A549 (cell line): ENCODE results near the gene AKAP6. TPM values are rescaled to one million over a fixed set of nuclear protein-coding genes. Genes with fewer than 3 reads are reported as not detected.
A peak's percentile ranks its signal among the peaks of the same experiment; 100 is the strongest.

Experiments used
- ATAC-seq, 2 experiments: fragments of 200-7000 bp in 1 of 2; fragments of >200 bp in 1 of 2; cut with Nextera tagmentation in 1 of 2; cut with Tn5 transposase in 1 of 2; 3 replicates each; pipeline versions ENCODE4 v1.8.0 to v1.9.1; 2018 to 2020; ENCODE audit warnings: mild to moderate bottlenecking in 1 of 2, moderate library complexity in 1 of 2
- CTCF ChIA-PET: fragments of 300-600 bp; sonication (Branson Sonifier 250); formaldehyde crosslinking; extraction: SDS; loops from one replicate; lab custom pipeline; 2021; ENCODE audit warnings: antibody characterized with exemption, inconsistent platforms; lab: Yijun Ruan, JAX
- POLR2A ChIA-PET: fragments of 350-600 bp; formaldehyde crosslinking; extraction: SDS; loops from one replicate; lab custom pipeline; 2021; ENCODE audit warnings: antibody characterized with exemption, inconsistent platforms; lab: Yijun Ruan, JAX
- DNase-seq, 2 experiments: peaks; one replicate each; pipeline versions ENCODE4 v3.0.0 to v3.0.0-alpha.2; 2011 to 2016; ENCODE audit warnings: low read depth in 1 of 2, low spot score in 1 of 2
- FAIRE-seq: peaks from 2 replicates; lab custom pipeline; 2011; peaks lifted over from hg19 to GRCh38; lab: Jason Lieb, UNC
- H3K27ac ChIP-seq, 2 experiments: fragments of >200 bp; sonication (Bioruptor Twin); formaldehyde crosslinking; 3 replicates each; pipeline ENCODE4 v1.5.1; 2016 to 2017
- H3K4me1 ChIP-seq: fragments of >200 bp; sonication (Bioruptor Twin); formaldehyde crosslinking; 3 replicates; pipeline ENCODE4 v1.6.1; 2016
- H3K4me2 ChIP-seq: fragments of >200 bp; sonication (Bioruptor Twin); formaldehyde crosslinking; 3 replicates; pipeline ENCODE4 v1.6.1; 2016
- H3K4me3 ChIP-seq: fragments of >200 bp; sonication (Bioruptor Twin); formaldehyde crosslinking; 3 replicates; pipeline ENCODE4 v1.5.1; 2016
- H3K9me3 ChIP-seq: fragments of >200 bp; sonication (Bioruptor Twin); formaldehyde crosslinking; 3 replicates; pipeline ENCODE4 v1.6.1; 2016
- ATOH8 ChIP-seq: fragments of 250-450 bp; sonication (Bioruptor Pico); IDR thresholded peaks from 2 replicates; pipeline ENCODE4 v1.5.0; 2020; ENCODE audit warnings: low read depth, mild to moderate bottlenecking, moderate library complexity
- BCL3 ChIP-seq: fragments of >200 bp; sonication (Bioruptor Twin); formaldehyde crosslinking; IDR thresholded peaks from 3 replicates; pipeline ENCODE4 v1.6.1; 2016
- BHLHE40 ChIP-seq: IDR thresholded peaks from 2 replicates; pipeline ENCODE4 v1.6.1; 2012; ENCODE audit warnings: low read depth, low read length, inconsistent platforms
- CBX8 ChIP-seq: fragments of 200-600 bp; sonication (generic); IDR thresholded peaks from 2 replicates; pipeline ENCODE4 v1.6.1; 2016
- CEBPB ChIP-seq, 2 experiments: fragments of >200 bp in 1 of 2; sonication (Bioruptor Twin) in 1 of 2; formaldehyde crosslinking in 1 of 2; IDR thresholded peaks; 2 replicates each; pipeline ENCODE4 v1.6.1; 2012 to 2016
- EHF ChIP-seq: fragments of 250-450 bp; sonication (Bioruptor Pico); IDR thresholded peaks from 2 replicates; pipeline ENCODE4 v1.5.0; 2020; ENCODE audit warnings: mild to moderate bottlenecking
- EP300 ChIP-seq, 2 experiments: fragments of >200 bp; sonication (Bioruptor Twin); formaldehyde crosslinking; IDR thresholded peaks; 2 replicates in 1 of 2; 3 replicates in 1 of 2; pipeline ENCODE4 v1.6.1; 2016 to 2017
- FOSB ChIP-seq: fragments of 250-450 bp; sonication (Bioruptor Pico); IDR thresholded peaks from 2 replicates; pipeline ENCODE4 v1.5.0; 2020; ENCODE audit warnings: mild to moderate bottlenecking, moderate library complexity
- FOXS1 ChIP-seq: fragments of 250-450 bp; sonication (Bioruptor Pico); IDR thresholded peaks from 2 replicates; pipeline ENCODE4 v1.5.0; 2020; ENCODE audit warnings: mild to moderate bottlenecking, moderate library complexity
- GATA3 ChIP-seq: IDR thresholded peaks from 2 replicates; pipeline ENCODE4 v1.6.1; 2012; ENCODE audit warnings: borderline replicate concordance
- HDAC2 ChIP-seq: fragments of 200-600 bp; sonication (generic); IDR thresholded peaks from 2 replicates; pipeline ENCODE4 v1.6.1; 2016
- HOXA7 ChIP-seq: fragments of 250-450 bp; sonication (Bioruptor Pico); IDR thresholded peaks from 2 replicates; pipeline ENCODE4 v1.5.0; 2020; ENCODE audit warnings: mild to moderate bottlenecking, moderate library complexity
- JUN ChIP-seq, 2 experiments: fragments of >200 bp; sonication (Bioruptor Twin); formaldehyde crosslinking; IDR thresholded peaks; 2 replicates in 1 of 2; 3 replicates in 1 of 2; pipeline ENCODE4 v1.6.1; 2016 to 2017
- MAFK ChIP-seq: fragments of 450-650 bp; IDR thresholded peaks from 2 replicates; pipeline ENCODE4 v1.6.1; 2014; ENCODE audit not compliant: partially characterized antibody
- MAZ ChIP-seq: fragments of 150-350 bp; IDR thresholded peaks from 2 replicates; pipeline ENCODE4 v1.6.1; 2014; ENCODE audit warnings: antibody characterized with exemption, low read depth, low read length, borderline replicate concordance
- MYC ChIP-seq: IDR thresholded peaks from 2 replicates; pipeline ENCODE4 v1.6.1; 2012; ENCODE audit warnings: mild to moderate bottlenecking, inconsistent platforms, low read length, improper control_type of control experiment, borderline replicate concordance
- NR3C1 ChIP-seq: fragments of >200 bp; sonication (Bioruptor Twin); formaldehyde crosslinking; IDR thresholded peaks from 3 replicates; pipeline ENCODE4 v1.6.1; 2017
- POLR2A ChIP-seq: IDR thresholded peaks from 2 replicates; pipeline ENCODE4 v1.6.1; 2012; ENCODE audit warnings: mild to moderate bottlenecking, low read length
- POLR2AphosphoS2 ChIP-seq: conservative IDR thresholded peaks from 2 replicates; pipeline ENCODE4 v1.6.1; 2012; ENCODE audit warnings: low read length, improper control_type of control experiment, inconsistent platforms
- RARB ChIP-seq: fragments of 250-450 bp; sonication (Bioruptor Pico); IDR thresholded peaks from 2 replicates; pipeline ENCODE4 v1.8.0; 2021; ENCODE audit warnings: mild to moderate bottlenecking, moderate library complexity
- RCOR1 ChIP-seq: fragments of 150-350 bp; IDR thresholded peaks from 2 replicates; pipeline ENCODE4 v1.6.1; 2014; ENCODE audit warnings: antibody characterized with exemption, low read length, low read depth
- RFX5 ChIP-seq: fragments of 450-650 bp; IDR thresholded peaks from 2 replicates; pipeline ENCODE4 v1.7.1; 2014; ENCODE audit warnings: antibody characterized with exemption, mild to moderate bottlenecking, moderate library complexity
- SMC3 ChIP-seq: fragments of >200 bp; sonication (Bioruptor Twin); formaldehyde crosslinking; IDR thresholded peaks from 3 replicates; pipeline ENCODE4 v1.6.1; 2018; ENCODE audit warnings: inconsistent platforms
- ZC3H11A ChIP-seq: fragments of 450-650 bp; IDR thresholded peaks from 2 replicates; pipeline ENCODE4 v1.6.1; 2014; ENCODE audit warnings: antibody characterized with exemption, mild to moderate bottlenecking
- ZFP36 ChIP-seq: fragments of 450-650 bp; IDR thresholded peaks from 2 replicates; pipeline ENCODE4 v1.6.1; 2014; ENCODE audit warnings: borderline replicate concordance; ENCODE audit not compliant: partially characterized antibody
- WGBS: methylation state at CpG from one replicate; pipeline ENCODE4 v1.1.6; 2017; ENCODE audit errors: missing lambda C conversion rate; 5-methylcytosine and 5-hydroxymethylcytosine counted together
- polyA plus RNA-seq, 4 experiments: library from polyadenylated mRNA; depleted of rRNA in 3 of 4; stranded (reverse); fragments of >200 nt; fragmentation: RNase III in 1 of 4; extraction: RNeasy Plus Mini Kit Qiagen cat#74134 plus additional on column Dnase treatment in 1 of 4; gene quantifications; 2 replicates in 3 of 4; 3 replicates in 1 of 4; pipeline ENCODE4 v1.2.3, GENCODE V29; 2011 to 2017

AKAP6 gene
- polyA plus RNA-seq, 2 of the 4 experiments (the other 2 are of a cell fraction), result 0.27 to 1.9 TPM

- Histone ChIP-seq H3K9me3 (no peaks in the 10 kb centered on the region), H3K4me3 (no peak overlapping the region), H3K27ac (no peak overlapping the region), H3K4me2 (no peak overlapping the region), H3K4me1 (no peaks in the 10 kb centered on the region)
- no peak for FAIRE-seq
- 63% methylated on average over 3 of the region's 3 CpGs for WGBS
- ATAC-seq, result no peak
- CTCF ChIA-PET, result no interaction called here
- DNase-seq, result no peak
- POLR2A ChIA-PET, result no interaction called here
- TF ChIP-seq SMC3 (no peak), CEBPB (IDR thresholded peaks at IDR 0.05) (no peak), RCOR1 (no peak), ZC3H11A (no peak), RARB (CRISPR knock-in tag) (no peak), HOXA7 (CRISPR knock-in tag) (no peak), CBX8 (no peak), EHF (no peak), JUN (IDR thresholded peaks at IDR 0.05) (no peak)
These were observed 506.8 kb downstream of the AKAP6 start for GRCh38 chr14:32835924-32836323.

GRCh38 chr14:32841698-32842097 is 512.6 kb downstream of the AKAP6 start:
- ChIA-PET CTCF (no interaction called here), POLR2A (no interaction called here)
- ATAC-seq (no peak), DNase-seq (no peak), FAIRE-seq (no peak)
- H3K4me2 ChIP-seq, result no peak overlapping the region
- H3K4me3 ChIP-seq, result no peak overlapping the region
- no peaks in the 10 kb centered on the region for H3K4me1 ChIP-seq
- H3K9me3 ChIP-seq, result no peaks in the 10 kb centered on the region
- no peak overlapping the region for H3K27ac ChIP-seq
- TF ChIP-seq FOXS1 (no peak), EP300 (IDR thresholded peaks at IDR 0.05) (no peak), RFX5 (no peak), MAZ (no peak), ATOH8 (CRISPR knock-in tag) (no peak), MAFK (no peak), BCL3 (no peak), POLR2A (no peak), GATA3 (no peak)

- ChIA-PET CTCF (no interaction called here), POLR2A (no interaction called here)
- no peak overlapping the region for H3K27ac ChIP-seq
- TF ChIP-seq BHLHE40 (no peak), MYC (no peak), POLR2AphosphoS2 (no peak), CEBPB (IDR thresholded peaks at IDR 0.05) (no peak), ATOH8 (CRISPR knock-in tag) (no peak), MAFK (no peak), JUN (IDR thresholded peaks at IDR 0.05) (no peak)
- H3K4me1 ChIP-seq, result no peaks in the 10 kb centered on the region
- ATAC-seq, result no peak
- FAIRE-seq, result no peak
- H3K4me2 ChIP-seq, result no peak overlapping the region
- H3K9me3 ChIP-seq, result no peaks in the 10 kb centered on the region
- H3K4me3 ChIP-seq, result no peak overlapping the region
- DNase-seq, result no peak
- WGBS, result 23% methylated on average over 2 of the region's 2 CpGs
These were observed 517.8 kb downstream of the AKAP6 start for GRCh38 chr14:32846821-32847365.

- 55% methylated on average over 4 of the region's 4 CpGs for WGBS
- no peak for FAIRE-seq
- no peak for ATAC-seq
These were observed 518.8 kb downstream of the AKAP6 start for GRCh38 chr14:32847867-32848266.

More at GRCh38 chr14:32847867-32848266, 518.8 kb downstream of the AKAP6 start:
- Histone ChIP-seq H3K9me3 (no peaks in the 10 kb centered on the region), H3K27ac (no peak overlapping the region), H3K4me1 (no peaks in the 10 kb centered on the region), H3K4me2 (no peak overlapping the region), H3K4me3 (no peak overlapping the region)
- ChIA-PET POLR2A (no interaction called here), CTCF (no interaction called here)
- no peak for DNase-seq
- TF ChIP-seq MAFK (peak; percentile 50), FOSB (CRISPR knock-in tag) (no peak), ZFP36 (no peak), ZC3H11A (no peak), NR3C1 (no peak), RFX5 (no peak), HDAC2 (no peak)
